Bronchial epithelial cell (primary cell): ENCODE data around the gene SPOCK2. TPM values are rescaled to one million over a fixed set of nuclear protein-coding genes. Genes with fewer than 3 reads are reported as not detected.

Source experiments
- DNase-seq: peaks from one replicate; pipeline ENCODE4 v3.0.0-alpha.2; 2010; ENCODE audit warnings: low read depth
- FAIRE-seq: peaks from 2 replicates; lab custom pipeline; 2011; peaks lifted over from hg19 to GRCh38; lab: Jason Lieb, UNC
- H3K27me3 ChIP-seq: 2 replicates; pipeline ENCODE4 v1.5.1; 2011; ENCODE audit warnings: low read length; ENCODE audit not compliant: control insufficient read depth, insufficient read depth
- H3K36me3 ChIP-seq: 2 replicates; pipeline ENCODE4 v1.5.1; 2011; ENCODE audit warnings: low read length; ENCODE audit not compliant: control insufficient read depth, insufficient read depth
- H3K4me3 ChIP-seq: 2 replicates; pipeline ENCODE4 v1.5.1; 2011; ENCODE audit warnings: mild to moderate bottlenecking, low read depth, low read length, control low read depth
- total RNA-seq: library from RNA; depleted of rRNA; stranded (reverse); fragments of >200 nt; gene quantifications from 2 replicates; pipeline ENCODE4 v1.2.1, GENCODE V29; 2014
- TF ChIP-seq, protein P1 (sequence below): IDR thresholded peaks from 2 replicates; pipeline ENCODE4 v1.5.1; 2011; ENCODE audit warnings: mild to moderate bottlenecking, moderate library complexity, low read length, control low read depth, inconsistent platforms; ENCODE audit not compliant: insufficient read depth, severe bottlenecking

The SPOCK2 gene
- total RNA-seq, 1 donor from 2014 or later: 0.26 TPM

DNA sequence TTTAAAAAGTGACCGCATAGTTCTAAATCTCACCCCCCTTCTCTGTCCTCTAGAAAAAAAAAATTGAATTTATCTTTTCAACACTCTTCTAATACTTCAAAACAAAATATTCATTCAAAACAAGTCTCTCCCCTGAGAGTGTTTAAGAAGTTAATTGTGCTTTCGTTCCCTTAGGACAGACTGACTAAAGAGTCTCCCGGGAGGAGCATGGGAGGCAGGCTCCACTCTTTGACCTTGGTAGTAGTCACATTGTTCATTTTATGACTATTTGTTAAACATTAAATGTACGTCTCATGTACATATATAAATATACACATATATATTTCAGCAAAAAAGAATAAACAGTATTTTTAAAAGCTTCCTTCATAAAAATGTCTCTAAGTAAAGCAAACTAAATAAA, 35.3 kb upstream of the SPOCK2 start:
- Histone ChIP-seq H3K4me3 (no peak overlapping the region), H3K36me3 (peaks cover 1% of the 10 kb centered on the region), H3K27me3 (no peaks in the 10 kb centered on the region)
- DNase-seq (no peak), FAIRE-seq (no peak)
- TF ChIP-seq, protein P1, sequence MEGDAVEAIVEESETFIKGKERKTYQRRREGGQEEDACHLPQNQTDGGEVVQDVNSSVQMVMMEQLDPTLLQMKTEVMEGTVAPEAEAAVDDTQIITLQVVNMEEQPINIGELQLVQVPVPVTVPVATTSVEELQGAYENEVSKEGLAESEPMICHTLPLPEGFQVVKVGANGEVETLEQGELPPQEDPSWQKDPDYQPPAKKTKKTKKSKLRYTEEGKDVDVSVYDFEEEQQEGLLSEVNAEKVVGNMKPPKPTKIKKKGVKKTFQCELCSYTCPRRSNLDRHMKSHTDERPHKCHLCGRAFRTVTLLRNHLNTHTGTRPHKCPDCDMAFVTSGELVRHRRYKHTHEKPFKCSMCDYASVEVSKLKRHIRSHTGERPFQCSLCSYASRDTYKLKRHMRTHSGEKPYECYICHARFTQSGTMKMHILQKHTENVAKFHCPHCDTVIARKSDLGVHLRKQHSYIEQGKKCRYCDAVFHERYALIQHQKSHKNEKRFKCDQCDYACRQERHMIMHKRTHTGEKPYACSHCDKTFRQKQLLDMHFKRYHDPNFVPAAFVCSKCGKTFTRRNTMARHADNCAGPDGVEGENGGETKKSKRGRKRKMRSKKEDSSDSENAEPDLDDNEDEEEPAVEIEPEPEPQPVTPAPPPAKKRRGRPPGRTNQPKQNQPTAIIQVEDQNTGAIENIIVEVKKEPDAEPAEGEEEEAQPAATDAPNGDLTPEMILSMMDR: no peak

GRCh38 chr10:72122221-72122620, 33.9 kb upstream of the SPOCK2 start:
- no peaks in the 10 kb centered on the region for H3K27me3 ChIP-seq
- H3K4me3 ChIP-seq: no peak overlapping the region
- peaks cover 1% of the 10 kb centered on the region for H3K36me3 ChIP-seq
- TF ChIP-seq, protein P1: no peak
- no peak for FAIRE-seq
- DNase-seq: no peak

DNA sequence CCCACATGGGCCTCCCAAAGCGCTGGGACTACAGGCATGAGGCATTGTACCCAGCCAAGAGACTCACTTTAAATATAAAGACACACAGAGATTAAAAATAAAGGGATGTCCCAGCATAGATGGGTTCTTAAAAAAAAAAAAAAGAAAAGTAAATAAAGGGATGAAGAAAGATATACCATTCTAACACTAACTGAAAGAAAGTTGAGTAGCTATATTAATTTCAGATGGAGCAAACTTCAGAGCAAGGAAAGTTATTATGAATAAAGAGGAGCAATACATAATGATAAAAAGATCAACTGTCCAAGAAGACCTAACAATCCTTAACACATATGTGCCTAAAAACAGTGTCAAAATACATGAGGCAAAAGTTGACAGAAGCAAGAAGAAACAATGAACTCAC, 33.0 kb upstream of the SPOCK2 start:
- Histone ChIP-seq H3K4me3 (no peak overlapping the region), H3K27me3 (no peaks in the 10 kb centered on the region), H3K36me3 (peaks cover 1% of the 10 kb centered on the region)
- TF ChIP-seq, protein P1: no peak
- FAIRE-seq: no peak
- DNase-seq: no peak

DNA sequence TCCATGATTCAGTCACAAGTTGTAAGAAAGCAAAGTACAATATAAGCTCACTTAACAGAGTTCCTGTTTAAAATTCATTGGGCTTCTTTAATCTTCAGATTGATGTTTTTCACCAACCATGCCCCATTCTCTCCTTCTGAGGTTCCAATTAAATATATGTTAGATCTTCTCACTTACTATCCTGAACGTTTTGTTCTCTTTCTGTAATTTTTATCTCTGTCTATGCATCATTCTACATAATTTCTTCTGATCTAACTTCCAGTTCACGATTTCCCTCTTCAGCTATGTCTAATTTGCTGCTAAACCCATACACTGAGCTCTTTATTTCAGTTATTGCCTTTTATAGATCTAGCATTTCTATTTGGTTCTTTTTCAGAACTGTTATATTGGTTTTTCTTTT, 28.0 kb upstream of the SPOCK2 start:
- no peaks in the 10 kb centered on the region for H3K27me3 ChIP-seq
- DNase-seq (no peak), FAIRE-seq (no peak)
- TF ChIP-seq, protein P1: no peak
- H3K4me3 ChIP-seq: no peak overlapping the region
- H3K36me3 ChIP-seq: no peaks in the 10 kb centered on the region

DNA sequence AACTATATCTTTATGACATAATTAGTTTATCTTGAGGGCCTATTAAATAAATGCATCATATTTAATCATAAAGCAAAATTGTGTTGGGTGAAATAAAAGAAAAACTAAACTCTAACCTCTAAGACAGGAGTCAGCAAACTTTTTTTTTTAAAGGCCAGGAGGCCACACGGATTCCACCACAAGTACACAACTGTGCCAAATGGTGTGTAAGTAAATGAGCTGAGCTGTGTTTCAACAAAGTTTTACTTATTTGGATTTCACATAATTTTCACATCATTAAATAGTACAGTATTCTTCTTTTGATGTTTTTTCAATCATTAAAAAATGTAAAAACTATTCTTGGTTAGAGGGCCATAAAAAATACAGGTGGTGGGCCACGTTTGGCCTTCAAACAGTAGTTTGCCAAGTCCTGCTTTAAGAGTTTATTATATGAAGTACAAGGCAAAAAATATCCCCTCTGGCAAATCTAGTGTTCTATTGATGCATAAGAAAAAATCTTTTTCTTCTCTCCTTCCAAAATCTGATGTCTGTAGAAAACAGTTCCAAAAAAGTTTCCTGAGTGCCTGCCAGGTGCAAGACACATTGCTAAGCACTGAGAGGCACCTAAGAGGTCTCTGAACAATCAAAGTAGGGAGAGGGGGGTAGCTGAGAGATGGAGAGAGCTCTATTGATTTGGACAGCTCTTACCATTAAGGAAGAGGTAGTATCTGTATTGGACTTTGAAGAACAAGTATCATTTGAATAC, 26.5 kb upstream of the SPOCK2 start:
- TF ChIP-seq, protein P1: no peak
- H3K36me3 ChIP-seq: no peaks in the 10 kb centered on the region
- no peak for FAIRE-seq
- H3K4me3 ChIP-seq: no peak overlapping the region
- no peaks in the 10 kb centered on the region for H3K27me3 ChIP-seq
- no peak for DNase-seq
